Measurements from ENCODE around the gene C16orf74.

C16orf74 gene

GRCh38 chr16:85774136-85774535 lies 23.2 kb upstream of the C16orf74 start:
- no peak for DNase-seq

GRCh38 chr16:85773044-85773443 lies 22.1 kb upstream of the C16orf74 start:
- no peak for DNase-seq

- DNase-seq, result no peak
Measured at GRCh38 chr16:85770741-85771140, 19.8 kb upstream of the C16orf74 start.

GRCh38 chr16:85768199-85768598 lies 17.3 kb upstream of the C16orf74 start:
- DNase-seq, result no peak

- no peak for DNase-seq
Measured at GRCh38 chr16:85767531-85767930, 16.6 kb upstream of the C16orf74 start.

- DNase-seq, result no peak
Measured at GRCh38 chr16:85765767-85766166, 14.9 kb upstream of the C16orf74 start.

GRCh38 chr16:85765211-85765610 lies 14.3 kb upstream of the C16orf74 start:
- DNase-seq, result no peak

- no peak for DNase-seq
Measured at GRCh38 chr16:85763616-85764015, 12.7 kb upstream of the C16orf74 start.

- DNase-seq, result no peak
Measured at GRCh38 chr16:85762970-85763369, 12.1 kb upstream of the C16orf74 start.

GRCh38 chr16:85761861-85762260 lies 11.0 kb upstream of the C16orf74 start:
- DNase-seq, result no peak

- DNase-seq, result no peak
Measured at GRCh38 chr16:85759631-85760419, 8.9 kb upstream of the C16orf74 start.

- DNase-seq, result no peak
Measured at GRCh38 chr16:85759136-85759535, 8.2 kb upstream of the C16orf74 start.

GRCh38 chr16:85757341-85757822 lies 6.5 kb upstream of the C16orf74 start:
- DNase-seq, result no peak

- no peak for DNase-seq
Measured at GRCh38 chr16:85755929-85756768, 5.3 kb upstream of the C16orf74 start.

- peak; percentile 52 for DNase-seq
Measured at GRCh38 chr16:85754413-85754812, 3.5 kb upstream of the C16orf74 start.

GRCh38 chr16:85753976-85754375 lies 3.1 kb upstream of the C16orf74 start:
- no peak for DNase-seq

GRCh38 chr16:85753559-85753958 lies 2.7 kb upstream of the C16orf74 start:
- DNase-seq, result peak; percentile 37

- peak; percentile 17 for DNase-seq
Measured at GRCh38 chr16:85752511-85753420, 1.9 kb upstream of the C16orf74 start.

GRCh38 chr16:85751698-85752501 lies 1.0 kb upstream of the C16orf74 start:
- no peak for DNase-seq

GRCh38 chr16:85750146-85750826 lies 610 bp downstream of the C16orf74 start:
- no peak for DNase-seq

- DNase-seq, result no peak
Measured at GRCh38 chr16:85749771-85750145, 1.1 kb downstream of the C16orf74 start.
